NCI-H345 (cell line): ENCODE data around the gene ATN1.

Experiments used
- DNase-seq: peaks from one replicate; lab custom pipeline; 2025; lab: John Stamatoyannopoulos, UW

The ATN1 gene

GRCh38 chr12:6925540-6926279 is 2.0 kb upstream of the ATN1 start:
- DNase-seq = peak; percentile 32

DNA sequence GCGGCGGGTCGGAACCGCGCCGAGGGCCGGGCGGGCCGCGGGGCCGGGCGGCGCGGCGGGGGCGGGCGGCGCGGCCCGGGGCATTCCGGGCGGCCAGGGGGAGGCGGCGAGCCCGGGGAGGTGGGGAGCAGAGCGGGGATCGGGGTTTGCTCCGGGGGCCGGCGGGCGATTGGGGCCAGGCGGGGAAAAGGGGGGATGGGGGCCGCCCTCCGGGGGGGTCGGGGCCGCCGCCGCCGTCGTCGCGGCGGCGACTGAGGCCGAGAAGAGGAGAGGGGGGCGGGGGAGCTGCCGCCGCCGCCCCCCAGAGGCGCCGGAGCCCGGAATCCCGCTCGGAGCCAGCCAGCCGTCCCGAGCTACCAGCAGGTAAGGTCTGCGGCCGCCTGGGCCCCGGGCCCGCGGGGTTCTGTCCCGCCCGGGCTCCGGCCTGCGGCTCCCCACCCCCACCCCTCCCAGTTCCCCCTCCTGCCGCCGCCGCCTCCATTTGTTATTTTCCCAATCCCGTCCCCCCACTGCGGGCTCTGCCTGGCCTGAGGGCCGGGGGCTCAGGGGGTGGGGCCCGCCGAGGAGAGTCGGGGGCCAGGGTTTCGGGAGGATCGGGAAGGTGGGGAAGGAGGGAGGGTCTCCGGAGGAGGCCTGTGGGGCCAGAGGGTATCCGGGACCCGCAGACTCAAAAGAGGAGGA is 403 bp downstream of the ATN1 start:
- no peak for DNase-seq

DNA sequence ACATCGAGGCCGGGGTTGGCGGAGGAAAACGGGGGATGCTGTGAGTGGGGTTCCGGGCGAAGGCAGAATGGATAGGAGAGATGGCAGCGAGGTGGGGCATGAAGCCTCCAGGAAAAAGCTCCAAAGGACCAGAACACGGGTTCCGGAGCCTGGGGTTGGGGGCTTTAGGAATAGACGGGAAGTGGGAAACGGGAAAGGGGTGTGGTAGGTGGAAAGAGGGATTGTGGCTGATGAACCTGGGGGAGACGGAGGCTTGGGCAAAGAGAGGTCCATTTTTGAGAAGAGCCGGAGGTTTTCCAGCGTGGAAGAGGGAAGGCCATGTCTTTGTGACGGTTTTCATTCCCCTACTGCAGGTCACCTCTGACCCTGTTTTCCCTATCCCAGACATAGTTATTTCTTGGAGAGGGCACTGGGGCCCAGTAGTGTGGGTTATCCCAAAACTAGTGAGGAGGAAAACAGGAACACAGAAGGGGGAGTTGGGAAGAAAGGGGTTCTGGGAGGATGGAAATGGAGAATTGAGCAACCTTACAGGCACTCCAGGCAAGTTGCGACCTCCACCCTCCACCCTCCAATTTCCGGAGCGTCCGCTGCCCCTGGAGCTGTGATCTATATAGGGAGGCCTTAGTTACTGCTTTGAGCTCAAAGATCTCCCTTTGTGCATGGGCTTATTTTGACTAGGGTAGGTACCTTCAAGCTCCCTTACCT is 1.1 kb downstream of the ATN1 start:
- DNase-seq = no peak

DNA sequence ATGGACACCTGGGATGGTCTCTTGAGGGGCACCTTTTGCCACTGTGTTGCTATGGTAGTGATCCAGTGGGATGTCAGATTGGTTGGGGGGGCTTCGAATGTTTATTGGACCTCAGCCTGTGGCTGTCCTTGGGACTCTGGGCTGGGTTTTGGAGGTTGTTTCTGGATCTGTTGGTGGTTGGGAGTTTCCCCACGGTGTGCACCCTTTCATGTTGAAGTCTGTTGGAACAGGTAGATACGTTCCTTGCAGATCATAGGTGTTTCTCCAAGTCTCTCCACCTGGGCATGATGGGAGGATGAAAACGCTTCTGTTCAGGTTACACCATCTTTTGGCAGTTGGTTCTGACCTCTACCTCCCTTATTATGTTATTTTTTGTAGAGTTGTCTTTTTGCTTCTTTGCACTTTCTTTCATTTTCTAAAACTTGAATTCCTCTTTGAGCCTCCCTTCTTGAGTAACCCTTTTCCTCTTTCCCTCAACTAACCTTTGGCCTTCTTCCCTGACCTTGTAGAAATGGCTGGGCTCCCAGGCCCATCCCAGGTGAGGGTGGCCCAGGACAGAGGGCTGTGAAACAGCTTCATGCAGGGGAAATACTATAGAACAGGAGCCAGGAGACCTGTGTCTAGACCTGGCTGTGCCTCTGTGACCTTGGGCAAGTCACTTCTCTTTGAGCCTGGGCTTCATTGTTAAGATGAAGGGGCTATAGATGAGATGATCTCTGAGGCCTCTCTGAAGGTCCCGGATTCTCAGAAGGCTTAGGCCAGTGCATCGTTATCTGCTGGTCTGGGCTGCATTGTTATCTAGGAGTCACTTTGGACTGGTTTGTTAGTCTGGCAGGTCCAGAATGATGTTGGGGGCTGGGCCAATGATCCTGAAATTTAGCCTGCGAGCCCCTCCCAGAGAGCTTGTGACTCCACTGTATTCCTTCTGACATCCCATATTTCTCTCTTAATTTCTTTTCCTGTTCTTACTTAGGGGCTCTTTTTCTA is 2.0 kb downstream of the ATN1 start:
- no peak for DNase-seq

DNA sequence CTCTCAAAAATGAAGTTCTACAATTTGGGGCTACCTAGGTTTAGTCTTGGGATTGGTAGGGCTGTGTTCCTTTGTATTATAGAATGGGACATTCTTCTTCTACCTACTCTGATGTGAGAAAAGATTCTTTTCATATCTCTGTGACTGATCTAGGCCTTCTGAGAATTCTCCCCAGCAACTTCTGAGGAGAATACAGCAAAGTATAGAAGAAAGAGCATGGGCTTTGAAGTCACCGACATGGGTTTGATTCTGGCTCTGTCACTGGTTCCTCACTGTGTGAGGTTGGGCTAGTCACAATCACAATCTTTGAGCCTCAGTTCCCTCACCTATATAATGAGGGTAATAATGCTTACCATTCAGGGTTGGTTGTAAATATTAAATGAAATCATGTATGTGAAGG is 5.0 kb downstream of the ATN1 start:
- no peak for DNase-seq

GRCh38 chr12:6934110-6934509 is 6.4 kb downstream of the ATN1 start:
- no peak for DNase-seq

- no peak for DNase-seq
Observed at GRCh38 chr12:6935371-6936193, 7.8 kb downstream of the ATN1 start.

DNA sequence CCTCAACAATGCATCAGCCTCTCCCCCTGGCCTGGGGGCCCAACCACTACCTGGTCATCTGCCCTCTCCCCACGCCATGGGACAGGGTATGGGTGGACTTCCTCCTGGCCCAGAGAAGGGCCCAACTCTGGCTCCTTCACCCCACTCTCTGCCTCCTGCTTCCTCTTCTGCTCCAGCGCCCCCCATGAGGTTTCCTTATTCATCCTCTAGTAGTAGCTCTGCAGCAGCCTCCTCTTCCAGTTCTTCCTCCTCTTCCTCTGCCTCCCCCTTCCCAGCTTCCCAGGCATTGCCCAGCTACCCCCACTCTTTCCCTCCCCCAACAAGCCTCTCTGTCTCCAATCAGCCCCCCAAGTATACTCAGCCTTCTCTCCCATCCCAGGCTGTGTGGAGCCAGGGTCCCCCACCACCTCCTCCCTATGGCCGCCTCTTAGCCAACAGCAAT is 8.5 kb downstream of the ATN1 start:
- DNase-seq = no peak

GRCh38 chr12:6936636-6937480 is 9.1 kb downstream of the ATN1 start:
- DNase-seq = peak; percentile 23

DNA sequence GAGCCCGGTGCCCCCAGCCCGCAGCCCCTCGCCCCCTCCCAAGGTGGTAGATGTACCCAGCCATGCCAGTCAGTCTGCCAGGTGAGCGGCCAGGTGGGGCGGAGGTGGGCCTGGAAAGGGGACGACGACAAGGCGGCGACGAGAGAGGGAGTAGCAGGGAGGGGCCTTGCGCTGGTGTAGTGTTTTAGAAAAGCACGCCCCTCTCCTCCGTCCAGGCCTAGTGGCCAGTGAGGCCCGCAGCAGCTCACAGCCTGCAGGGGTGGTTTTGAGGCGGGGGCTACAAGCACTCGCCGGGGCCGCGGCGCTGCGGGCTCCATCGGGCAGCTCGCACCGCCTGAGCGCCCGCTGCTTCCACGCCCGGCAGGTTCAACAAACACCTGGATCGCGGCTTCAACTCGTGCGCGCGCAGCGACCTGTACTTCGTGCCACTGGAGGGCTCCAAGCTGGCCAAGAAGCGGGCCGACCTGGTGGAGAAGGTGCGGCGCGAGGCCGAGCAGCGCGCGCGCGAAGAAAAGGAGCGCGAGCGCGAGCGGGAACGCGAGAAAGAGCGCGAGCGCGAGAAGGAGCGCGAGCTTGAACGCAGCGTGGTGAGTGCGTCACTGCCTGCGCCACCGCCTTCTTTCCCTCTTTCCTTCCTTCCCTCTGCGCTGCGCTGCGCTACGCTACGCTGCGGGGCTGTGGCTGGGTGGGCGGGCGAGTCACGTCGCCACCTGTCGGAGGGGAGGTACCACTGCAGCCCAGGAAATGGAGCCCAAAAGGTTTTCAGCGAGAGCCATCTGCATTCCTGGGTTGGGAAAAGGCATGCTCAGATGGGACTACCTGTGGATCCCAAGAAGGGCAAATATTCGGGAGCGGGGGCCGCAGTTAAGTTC is 10.0 kb downstream of the ATN1 start:
- peak; percentile 97 for DNase-seq

GRCh38 chr12:6938353-6939190 is 10.8 kb downstream of the ATN1 start:
- no peak for DNase-seq

DNA sequence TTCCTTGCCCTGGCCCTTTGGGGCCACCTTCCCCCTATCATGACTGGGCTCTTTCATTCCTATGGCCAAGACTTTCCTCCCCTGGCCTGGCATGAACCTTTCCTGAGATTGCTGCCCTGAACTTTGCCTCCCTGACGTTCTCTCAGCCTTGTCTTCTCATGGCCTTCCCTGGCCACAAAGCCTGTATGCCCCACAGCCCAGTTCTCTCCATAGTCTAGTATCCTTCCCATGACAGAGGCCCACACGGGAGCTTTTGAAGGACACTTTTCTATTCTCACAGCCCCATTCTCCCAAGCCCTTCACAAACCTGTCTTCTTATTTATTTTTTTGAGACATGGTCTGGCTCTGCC is 11.4 kb downstream of the ATN1 start:
- DNase-seq = no peak

DNA sequence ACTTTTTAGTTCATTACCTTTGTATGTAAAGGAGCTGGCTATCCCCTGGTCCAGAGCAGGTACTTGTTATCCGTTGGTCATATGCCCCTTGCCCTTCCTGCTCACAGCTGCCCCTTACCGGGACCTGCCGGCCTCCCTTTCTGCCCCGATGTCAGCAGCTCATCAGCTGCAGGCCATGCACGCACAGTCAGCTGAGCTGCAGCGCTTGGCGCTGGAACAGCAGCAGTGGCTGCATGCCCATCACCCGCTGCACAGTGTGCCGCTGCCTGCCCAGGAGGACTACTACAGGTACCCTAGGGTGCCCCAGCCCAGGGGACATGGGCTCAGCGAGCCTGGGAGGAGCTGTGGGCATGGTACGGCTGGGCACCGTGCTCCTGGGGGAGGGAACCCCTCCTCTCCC is 13.5 kb downstream of the ATN1 start:
- DNase-seq = no peak

DNA sequence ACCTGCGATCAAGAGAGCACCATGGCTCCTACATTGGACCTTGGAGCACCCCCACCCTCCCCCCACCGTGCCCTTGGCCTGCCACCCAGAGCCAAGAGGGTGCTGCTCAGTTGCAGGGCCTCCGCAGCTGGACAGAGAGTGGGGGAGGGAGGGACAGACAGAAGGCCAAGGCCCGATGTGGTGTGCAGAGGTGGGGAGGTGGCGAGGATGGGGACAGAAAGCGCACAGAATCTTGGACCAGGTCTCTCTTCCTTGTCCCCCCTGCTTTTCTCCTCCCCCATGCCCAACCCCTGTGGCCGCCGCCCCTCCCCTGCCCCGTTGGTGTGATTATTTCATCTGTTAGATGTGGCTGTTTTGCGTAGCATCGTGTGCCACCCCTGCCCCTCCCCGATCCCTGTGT is 14.0 kb downstream of the ATN1 start:
- no peak for DNase-seq

- no peak for DNase-seq
Observed at GRCh38 chr12:6942331-6942665, 14.5 kb downstream of the ATN1 start.

GRCh38 chr12:6943389-6943721 is 15.6 kb downstream of the ATN1 start:
- peak; percentile 90 for DNase-seq

DNA sequence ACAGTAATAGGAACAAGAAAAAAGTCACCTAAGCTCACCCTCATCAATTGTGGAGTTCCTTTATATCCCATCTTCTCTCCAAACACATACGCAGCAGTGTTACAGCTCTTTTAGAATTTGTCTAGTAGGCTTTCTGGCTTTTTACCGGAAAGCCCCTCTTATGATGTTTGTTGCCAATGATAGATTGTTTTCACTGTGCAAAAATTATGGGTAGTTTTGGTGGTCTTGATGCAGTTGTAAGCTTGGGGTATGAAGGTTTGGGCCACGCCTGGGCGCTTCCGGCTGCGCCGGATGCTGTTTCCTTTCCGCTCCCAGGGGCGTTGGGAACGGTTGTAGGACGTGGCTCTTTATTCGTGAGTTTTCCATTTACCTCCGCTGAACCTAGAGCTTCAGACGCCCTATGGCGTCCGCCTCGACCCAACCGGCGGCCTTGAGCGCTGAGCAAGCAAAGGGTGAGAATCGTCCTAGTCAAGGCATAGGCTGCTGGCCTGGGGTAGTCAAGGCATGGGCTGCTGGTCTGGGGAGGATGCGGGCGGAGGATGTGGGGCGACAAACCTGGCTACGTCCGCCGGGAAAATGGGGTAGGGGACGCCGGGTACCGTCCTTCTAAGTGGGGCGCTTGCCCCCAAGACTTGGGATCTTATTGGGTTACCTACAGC is 16.1 kb downstream of the ATN1 start, which contains the start of the genes C12orf57 and RNU7-1:
C12orf57 (plus strand) TSS at position 301 of the 659 bp plus-strand sequence; CDS start at position 401, 100 bp downstream.
RNU7-1 (plus strand) TSS at position 95 of the 659 bp plus-strand sequence.
- peak; percentile 84 for DNase-seq
